MCF 10A (cell line): Measurements from ENCODE around the gene RSBN1. TPM values are rescaled to one million over a fixed set of nuclear protein-coding genes. Genes with fewer than 3 reads are reported as not detected.
A peak's percentile ranks its signal among the peaks of the same experiment; 100 is the strongest.
"Not testable (repeated sequence)": the region's sequence is repeated elsewhere in the genome, so short reads cannot be mapped to it uniquely, and the experiment has no call there.

Source experiments
- BruUV-seq: library from RNA; stranded (reverse); fragments of 400-500 nt; replicated peaks from 2 replicates; lab custom pipeline; 2021; lab: Mats Ljungman, UMichigan
- CTCF ChIA-PET: fragments of 300-600 bp; sonication (Branson Sonifier 250); formaldehyde crosslinking; extraction: SDS; loops from one replicate; lab custom pipeline; 2021; ENCODE audit warnings: antibody characterized with exemption, inconsistent platforms; lab: Yijun Ruan, JAX
- POLR2A ChIA-PET: fragments of 300-600, 350-650 bp; sonication (Branson Sonifier 250); formaldehyde crosslinking; extraction: SDS; loops from one replicate; lab custom pipeline; 2020; ENCODE audit warnings: antibody characterized with exemption, inconsistent platforms; lab: Yijun Ruan, JAX
- DNase-seq: peaks from one replicate; pipeline ENCODE4 v3.0.0-alpha.2; 2018; ENCODE audit not compliant: unreplicated experiment
- H3K27ac Mint-ChIP-seq: one replicate; pipeline ENCODE4 v1.8.0; 2022; ENCODE audit warnings: mild to moderate bottlenecking, low read depth, mixed read lengths; ENCODE audit not compliant: unreplicated experiment
- H3K27me3 Mint-ChIP-seq: one replicate; pipeline ENCODE4 v1.8.0; 2022; ENCODE audit warnings: mixed read lengths; ENCODE audit not compliant: insufficient read depth, unreplicated experiment
- H3K36me3 Mint-ChIP-seq: one replicate; pipeline ENCODE4 v1.8.0; 2022; ENCODE audit warnings: mild to moderate bottlenecking, moderate library complexity, mixed read lengths; ENCODE audit not compliant: insufficient read depth, unreplicated experiment
- H3K4me1 Mint-ChIP-seq: one replicate; pipeline ENCODE4 v1.8.0; 2022; ENCODE audit warnings: mixed read lengths; ENCODE audit not compliant: insufficient read depth, unreplicated experiment
- H3K4me3 Mint-ChIP-seq: one replicate; pipeline ENCODE4 v1.8.0; 2022; ENCODE audit warnings: mild to moderate bottlenecking, moderate library complexity, mixed read lengths; ENCODE audit not compliant: unreplicated experiment
- H3K9me3 Mint-ChIP-seq: one replicate; pipeline ENCODE4 v1.8.0; 2022; ENCODE audit warnings: mixed read lengths; ENCODE audit not compliant: unreplicated experiment
- intact Hi-C: fragments of 100-400 bp; cut with micrococcal nuclease; formaldehyde crosslinking; loops from 2 replicates; pipeline ENCODE4 v1.14.1; 2022
- total RNA-seq: library from RNA; stranded (reverse); gene quantifications from 2 replicates; pipeline ENCODE4 v1.2.3, GENCODE V29; 2022
- TF ChIP-seq, protein P1 (sequence below): fragments of 200-600 bp; IDR thresholded peaks from one replicate; pipeline ENCODE4 v1.8.0; 2022; ENCODE audit warnings: antibody characterized with exemption, mild to moderate bottlenecking; ENCODE audit not compliant: unreplicated experiment

Gene RSBN1
- total RNA-seq, 1 experiment from 2014 or later = 11.8 TPM

DNA sequence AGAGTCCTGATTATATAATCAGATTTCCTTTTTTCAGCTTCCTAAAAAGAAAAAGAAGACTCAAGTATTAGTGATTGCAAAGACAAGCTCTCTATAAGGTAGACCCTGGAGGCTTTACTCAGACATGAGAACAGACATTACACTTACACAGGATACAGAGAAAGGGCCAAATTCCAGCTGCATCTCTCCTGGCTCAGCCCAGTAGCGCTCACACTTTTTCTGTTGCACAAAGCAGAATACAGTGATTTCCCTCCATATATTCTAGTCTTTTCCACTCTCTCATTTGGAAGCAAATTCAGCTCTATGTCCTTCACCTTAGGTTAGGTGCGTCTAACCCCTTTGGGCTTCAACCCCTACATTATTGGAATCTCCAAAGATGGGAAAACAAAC lies 44.1 kb upstream of the RSBN1 start:
- H3K27me3 Mint-ChIP-seq = no peaks in the 10 kb centered on the region
- BruUV-seq = no TSS peak
- ChIA-PET POLR2A (interaction anchor here (0.6 to 1.6 kb wide), 2 partner anchors 11 to 812 kb away, joined by 5 read pairs; no protein-coding TSS in a partner anchor), CTCF (interaction anchor here (0.8 to 2.6 kb wide), 3 partner anchors 13 to 25 kb away, joined by 3 to 9 read pairs (median 5); no protein-coding TSS in a partner anchor)
- intact Hi-C loops = no loop called here
- no peaks in the 10 kb centered on the region for H3K9me3 Mint-ChIP-seq
- DNase-seq = no peak
- no peaks in the 10 kb centered on the region for H3K36me3 Mint-ChIP-seq
- H3K4me3 Mint-ChIP-seq = no peak overlapping the region
- TF ChIP-seq, protein P1, sequence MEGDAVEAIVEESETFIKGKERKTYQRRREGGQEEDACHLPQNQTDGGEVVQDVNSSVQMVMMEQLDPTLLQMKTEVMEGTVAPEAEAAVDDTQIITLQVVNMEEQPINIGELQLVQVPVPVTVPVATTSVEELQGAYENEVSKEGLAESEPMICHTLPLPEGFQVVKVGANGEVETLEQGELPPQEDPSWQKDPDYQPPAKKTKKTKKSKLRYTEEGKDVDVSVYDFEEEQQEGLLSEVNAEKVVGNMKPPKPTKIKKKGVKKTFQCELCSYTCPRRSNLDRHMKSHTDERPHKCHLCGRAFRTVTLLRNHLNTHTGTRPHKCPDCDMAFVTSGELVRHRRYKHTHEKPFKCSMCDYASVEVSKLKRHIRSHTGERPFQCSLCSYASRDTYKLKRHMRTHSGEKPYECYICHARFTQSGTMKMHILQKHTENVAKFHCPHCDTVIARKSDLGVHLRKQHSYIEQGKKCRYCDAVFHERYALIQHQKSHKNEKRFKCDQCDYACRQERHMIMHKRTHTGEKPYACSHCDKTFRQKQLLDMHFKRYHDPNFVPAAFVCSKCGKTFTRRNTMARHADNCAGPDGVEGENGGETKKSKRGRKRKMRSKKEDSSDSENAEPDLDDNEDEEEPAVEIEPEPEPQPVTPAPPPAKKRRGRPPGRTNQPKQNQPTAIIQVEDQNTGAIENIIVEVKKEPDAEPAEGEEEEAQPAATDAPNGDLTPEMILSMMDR = no peak
- peaks cover 18% of the 10 kb centered on the region for H3K4me1 Mint-ChIP-seq
- H3K27ac Mint-ChIP-seq = peak overlapping the region; percentile 19

DNA sequence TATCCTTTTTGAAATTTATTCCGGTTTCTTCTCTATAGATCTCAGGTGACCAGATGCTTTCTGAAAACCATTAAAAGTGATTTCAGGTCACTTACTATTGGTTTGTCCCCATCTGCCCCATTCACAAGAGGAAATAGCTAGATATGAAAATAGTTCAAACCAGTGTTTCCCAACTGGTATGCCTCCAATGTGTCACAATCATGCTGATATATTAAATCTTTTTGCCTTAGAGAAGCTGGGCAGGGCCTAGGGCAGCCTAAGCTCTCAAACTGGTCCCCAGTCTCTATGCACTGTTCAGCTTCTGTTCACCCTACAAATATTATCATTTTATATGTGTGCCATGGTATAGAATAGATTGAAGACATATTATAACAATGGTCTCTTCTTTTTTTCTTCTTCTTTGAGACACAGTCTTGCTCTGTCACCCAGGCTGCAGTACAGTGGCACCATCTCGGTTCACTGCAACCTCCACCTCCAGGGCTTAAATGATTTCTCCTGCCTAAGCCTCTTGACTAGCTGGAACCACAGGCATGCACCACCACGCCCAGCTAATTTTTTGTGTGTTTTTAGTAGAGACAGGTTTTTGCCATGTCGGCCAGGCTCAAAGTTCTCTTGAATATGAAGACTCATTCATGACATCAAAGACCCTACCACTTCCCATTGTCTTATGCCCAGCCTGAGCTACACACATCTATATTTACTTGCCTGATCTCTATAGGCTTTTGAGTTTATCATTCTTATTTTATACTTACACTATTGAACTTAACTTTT lies 43.5 kb upstream of the RSBN1 start:
- no peak for DNase-seq
- TF ChIP-seq, protein P1 = no peak
- no TSS peak for BruUV-seq
- intact Hi-C loops = no loop called here
- Mint-ChIP-seq H3K27ac (peak overlapping the region; percentile 19), H3K4me1 (peaks cover 12% of the 10 kb centered on the region), H3K36me3 (no peaks in the 10 kb centered on the region), H3K4me3 (no peak overlapping the region), H3K27me3 (no peaks in the 10 kb centered on the region), H3K9me3 (no peaks in the 10 kb centered on the region)
- ChIA-PET POLR2A (interaction anchor here (1.6 kb wide), 1 partner anchor 11 kb away, joined by 5 read pairs; no protein-coding TSS in a partner anchor), CTCF (interaction anchor here (0.8 to 2.6 kb wide), 4 partner anchors 14 to 30 kb away, joined by 3 to 9 read pairs (median 4); no protein-coding TSS in a partner anchor)

DNA sequence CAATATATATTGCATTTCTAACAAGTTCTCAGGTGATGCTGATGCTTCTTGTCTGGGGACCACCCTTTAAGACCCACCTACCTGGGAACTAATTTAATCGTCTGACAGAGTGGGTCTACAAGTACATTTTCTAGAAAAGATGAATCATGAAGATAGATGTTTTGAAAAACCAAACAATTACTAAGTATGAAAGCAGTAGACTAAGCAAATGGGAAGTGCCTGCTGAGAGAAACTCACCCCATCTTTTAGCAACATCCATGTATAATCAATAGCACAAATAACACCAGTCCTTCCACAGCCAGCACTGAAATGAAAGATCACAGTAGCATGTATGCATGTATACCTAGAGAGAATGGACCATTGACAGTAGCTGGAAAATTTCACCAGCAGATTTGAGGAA lies 42.0 kb upstream of the RSBN1 start:
- no peaks in the 10 kb centered on the region for H3K36me3 Mint-ChIP-seq
- no peak for DNase-seq
- H3K9me3 Mint-ChIP-seq = no peaks in the 10 kb centered on the region
- intact Hi-C loops = no loop called here
- H3K27ac Mint-ChIP-seq = no peak overlapping the region
- TF ChIP-seq, protein P1 = no peak
- BruUV-seq = no TSS peak
- ChIA-PET CTCF (interaction anchor here (0.6 kb wide), 1 partner anchor 54 kb away, joined by 3 read pairs; no protein-coding TSS in a partner anchor), POLR2A (no interaction called here)
- no peak overlapping the region for H3K4me3 Mint-ChIP-seq
- H3K27me3 Mint-ChIP-seq = no peaks in the 10 kb centered on the region
- H3K4me1 Mint-ChIP-seq = peaks cover 10% of the 10 kb centered on the region

DNA sequence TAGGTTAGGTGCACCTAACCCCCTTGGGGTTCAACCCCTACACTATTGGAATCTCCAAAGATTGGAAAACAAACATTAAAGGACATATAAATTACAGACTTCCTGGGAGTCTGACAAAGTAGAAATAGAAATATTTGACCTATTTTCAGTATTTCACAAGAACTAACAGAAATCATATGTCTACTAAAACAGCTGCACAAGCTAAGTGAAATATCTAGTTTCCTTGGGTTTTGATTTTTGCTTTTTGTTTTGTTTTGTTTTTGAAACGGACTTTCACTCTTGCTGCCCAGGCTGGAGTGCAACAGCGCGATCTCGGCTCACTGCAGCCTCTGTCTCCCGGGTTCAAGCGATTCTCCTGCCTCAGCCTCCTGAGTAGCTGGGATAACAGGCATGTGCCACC lies 40.4 kb upstream of the RSBN1 start:
- H3K36me3 Mint-ChIP-seq, POLR2A ChIA-PET, H3K4me1 Mint-ChIP-seq, BruUV-seq, H3K4me3 Mint-ChIP-seq, DNase-seq, H3K9me3 Mint-ChIP-seq, intact Hi-C loops, H3K27ac Mint-ChIP-seq, H3K27me3 Mint-ChIP-seq: not testable (repeated sequence)
- CTCF ChIA-PET = interaction anchor here (1.2 kb wide), 1 partner anchor 17 kb away, joined by 4 read pairs; no protein-coding TSS in a partner anchor
